Activated CD8-positive, alpha-beta memory T cell treated with anti-CD3 and anti-CD28 coated beads, Interleukin-2, amount 50 U/mL, for 1 hour (primary cell): Measurements from ENCODE around the gene MIAT.

Experiments
- DNase-seq: peaks from one replicate; pipeline ENCODE4 v3.0.0-alpha.2; 2020; ENCODE audit errors: extremely low read depth

Gene MIAT

DNA sequence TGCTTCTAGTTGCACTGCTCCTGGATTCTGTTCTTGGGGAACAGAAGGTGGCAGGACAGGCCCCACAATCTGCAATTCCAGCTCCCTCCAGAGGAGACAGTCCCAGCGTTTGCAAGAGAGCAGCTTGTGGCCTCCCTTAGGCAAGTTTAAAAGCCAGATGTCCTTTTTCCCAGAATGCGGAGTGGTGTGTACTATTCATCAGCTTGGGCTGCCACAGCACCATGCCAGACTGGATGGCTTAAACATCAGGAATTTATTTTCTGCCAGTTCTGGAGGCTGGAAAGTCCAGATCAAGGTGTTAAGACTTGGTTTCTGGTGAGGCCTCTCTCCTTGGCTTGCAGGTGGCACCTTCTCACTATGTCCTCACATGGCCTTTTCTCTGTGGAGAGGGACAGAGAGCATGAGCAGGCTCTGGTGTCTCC lies 11.7 kb downstream of the MIAT start:
- DNase-seq, result no peak

DNA sequence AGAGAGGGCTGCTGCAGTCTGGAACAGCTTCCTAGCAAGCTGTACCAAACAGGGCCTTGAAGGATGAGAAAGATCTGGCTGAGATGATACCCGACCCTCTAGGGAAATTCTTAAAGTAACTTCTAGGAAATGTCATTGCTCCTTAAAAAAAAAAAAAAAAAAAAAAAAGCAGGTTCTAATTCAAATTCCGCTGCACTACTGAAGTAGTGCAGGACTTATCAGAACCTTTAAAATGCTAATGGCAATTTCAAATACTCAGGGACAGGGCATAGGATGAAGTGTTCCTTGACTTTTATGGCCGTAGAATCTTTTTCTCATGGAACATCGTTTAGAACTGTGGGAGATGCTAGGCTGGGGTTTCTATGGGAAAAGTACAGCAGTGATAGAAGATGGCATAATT lies 13.1 kb downstream of the MIAT start:
- no peak for DNase-seq

DNA sequence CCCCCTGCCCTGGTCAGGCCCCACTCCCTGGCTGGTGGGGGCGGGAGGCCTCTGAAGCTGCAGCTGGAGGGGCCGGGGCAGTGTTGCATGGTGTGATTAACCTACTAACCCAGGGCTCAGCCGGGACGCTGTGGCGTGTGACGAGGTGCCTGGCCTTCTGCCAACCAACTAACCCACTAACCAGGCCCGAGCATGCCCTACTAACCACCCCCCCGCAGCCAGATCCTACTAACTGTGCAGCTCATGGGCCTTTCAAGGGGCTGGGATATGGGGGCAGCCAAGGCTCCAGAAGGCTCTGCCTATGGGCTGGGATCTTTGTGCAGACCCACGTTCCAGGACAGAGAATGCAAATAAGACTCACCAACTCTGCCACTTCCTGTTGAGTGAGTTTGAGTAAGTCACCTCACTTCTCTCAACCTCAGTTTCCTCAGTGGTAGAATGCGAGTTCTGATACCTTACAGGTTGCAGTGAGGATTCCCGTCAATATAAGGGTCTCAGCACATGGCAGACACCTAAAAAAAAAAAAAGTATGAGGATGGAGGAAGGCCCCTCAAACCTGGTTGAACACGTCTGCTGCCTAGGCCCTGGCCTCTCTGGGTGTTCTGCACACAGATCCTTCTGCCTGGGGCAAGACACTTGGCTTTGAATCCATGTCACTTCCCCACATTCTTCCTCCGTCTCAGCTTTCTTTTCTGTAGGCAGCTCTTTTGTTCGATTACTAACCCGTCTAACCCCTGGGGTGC lies 14.1 kb downstream of the MIAT start:
- DNase-seq, result no peak

DNA sequence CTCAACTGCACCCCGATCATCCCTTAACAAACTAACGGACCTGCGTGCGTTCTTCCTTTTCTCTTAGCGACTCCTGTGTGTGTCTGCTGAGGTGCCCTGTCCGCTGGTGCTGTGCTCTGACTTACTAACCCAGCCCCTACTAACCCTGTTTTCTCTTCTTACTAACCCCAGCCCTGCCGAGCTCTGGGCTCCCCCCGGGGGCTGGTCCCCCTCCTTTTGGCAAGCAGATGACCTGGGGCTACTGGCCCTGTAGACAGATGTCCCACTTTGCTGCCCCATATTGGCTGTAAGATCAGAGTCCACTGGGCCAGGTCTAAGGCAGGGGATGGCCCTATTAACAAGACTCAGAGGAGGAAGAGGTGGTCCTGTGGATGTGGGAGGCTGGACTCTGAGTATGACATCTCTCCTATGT lies 14.7 kb downstream of the MIAT start:
- no peak for DNase-seq

DNA sequence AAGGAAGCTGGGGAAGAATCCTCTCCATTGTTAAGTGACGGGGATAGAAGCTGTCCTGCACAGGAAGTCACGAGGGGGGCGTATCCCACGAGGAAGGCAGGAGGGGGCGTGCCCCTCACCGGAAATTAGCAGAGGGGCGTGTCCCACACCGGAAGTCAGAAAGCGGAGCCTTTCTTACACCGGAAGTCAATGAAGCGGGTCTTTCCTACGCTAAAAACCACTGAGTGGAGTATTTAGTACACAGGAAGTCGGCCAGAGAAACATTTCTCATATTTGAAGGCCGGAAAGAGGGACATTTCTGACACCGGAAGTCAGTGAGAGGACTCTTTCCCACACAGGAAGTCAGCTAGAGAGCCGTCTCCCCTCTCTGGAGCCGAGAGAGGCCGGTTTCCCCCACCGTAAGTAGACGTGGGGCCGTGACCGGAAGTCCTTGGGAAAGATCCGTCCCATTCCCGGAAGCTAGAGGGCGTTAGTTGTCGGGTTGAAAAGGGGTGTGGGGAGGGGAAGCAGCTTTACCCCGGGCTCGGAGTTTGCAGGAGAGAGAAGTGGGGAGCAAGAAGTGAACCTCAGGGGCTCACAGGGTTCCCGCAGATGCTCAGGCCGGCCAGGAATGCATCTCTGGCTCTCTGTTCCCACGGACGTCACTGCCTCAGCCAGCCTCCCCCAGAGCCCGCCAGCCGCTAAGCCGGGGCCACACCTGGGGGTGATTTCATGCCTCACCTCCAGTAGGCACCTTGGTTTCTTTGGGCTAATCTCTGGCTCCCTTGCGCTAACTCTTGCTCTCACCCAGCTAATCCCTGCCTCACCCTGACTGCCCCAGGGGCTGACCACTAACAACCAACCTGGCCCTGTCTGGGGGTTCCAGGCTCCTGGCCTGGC lies 15.4 kb downstream of the MIAT start:
- peak; percentile 72 for DNase-seq

DNA sequence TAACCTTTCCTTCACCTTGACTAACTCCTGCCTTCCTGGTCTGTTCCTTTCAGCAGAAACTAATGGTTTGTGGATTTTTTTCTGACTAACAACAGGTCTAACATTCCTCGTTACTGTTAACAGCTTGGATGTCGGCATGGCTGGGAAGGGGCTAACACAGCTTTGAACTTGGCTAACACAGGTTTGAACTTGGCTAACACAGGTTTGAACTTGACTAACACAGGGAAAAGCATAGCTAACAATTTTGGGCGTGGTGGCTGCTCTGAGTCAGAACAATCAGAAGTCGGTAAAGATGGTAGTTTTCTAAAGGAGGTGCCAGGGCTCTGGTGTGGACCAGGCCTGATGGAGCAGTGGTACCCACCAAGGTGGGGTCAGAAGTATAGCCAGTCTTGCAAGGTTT lies 16.1 kb downstream of the MIAT start:
- DNase-seq, result no peak

DNA sequence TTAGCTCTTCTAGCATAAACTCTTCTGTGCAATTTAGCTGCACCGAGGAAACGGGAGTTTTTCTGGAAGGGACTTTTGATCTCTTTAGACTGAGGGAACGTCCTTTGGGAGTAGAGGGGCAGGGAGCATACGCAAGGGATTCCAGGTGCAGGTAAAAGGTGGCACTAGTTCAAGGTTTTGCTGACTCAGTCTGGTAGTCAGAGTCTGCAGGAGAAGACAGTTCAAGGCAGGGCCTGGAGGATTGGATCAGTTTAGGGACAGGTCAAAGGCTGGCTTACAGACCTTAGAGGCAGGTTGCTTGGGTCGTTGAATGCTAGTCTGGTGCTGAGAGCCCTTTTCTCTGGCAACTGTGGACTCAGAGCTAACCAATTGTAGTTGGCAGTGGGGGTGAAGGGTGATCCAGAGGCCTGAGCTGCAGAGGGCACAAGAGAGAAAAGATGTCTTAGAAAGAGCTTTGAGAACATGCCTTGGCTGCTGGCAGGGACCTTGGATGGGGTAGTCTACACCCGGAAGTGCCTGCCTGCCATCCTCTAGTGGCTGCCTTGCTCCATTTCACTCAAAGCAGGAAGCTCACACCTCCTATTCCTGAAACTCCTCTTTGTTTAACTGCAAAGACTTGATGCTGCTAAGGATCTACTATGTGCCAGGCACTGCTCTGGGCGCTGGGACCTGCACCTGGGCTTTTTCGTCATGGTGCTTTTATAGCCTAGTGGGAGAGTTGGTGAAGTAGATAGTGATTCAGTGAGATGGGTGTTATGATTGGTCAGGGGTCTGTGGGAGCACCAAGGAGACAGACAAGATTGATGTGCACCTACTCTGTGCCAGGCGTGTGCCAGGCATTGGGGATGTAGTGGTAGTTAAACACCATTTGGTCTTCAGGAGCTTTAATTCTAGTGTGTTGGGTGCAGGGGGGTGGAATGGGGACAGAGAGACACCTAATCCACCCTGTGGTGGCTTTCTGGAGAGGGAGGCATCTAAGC lies 17.1 kb downstream of the MIAT start:
- no peak for DNase-seq

DNA sequence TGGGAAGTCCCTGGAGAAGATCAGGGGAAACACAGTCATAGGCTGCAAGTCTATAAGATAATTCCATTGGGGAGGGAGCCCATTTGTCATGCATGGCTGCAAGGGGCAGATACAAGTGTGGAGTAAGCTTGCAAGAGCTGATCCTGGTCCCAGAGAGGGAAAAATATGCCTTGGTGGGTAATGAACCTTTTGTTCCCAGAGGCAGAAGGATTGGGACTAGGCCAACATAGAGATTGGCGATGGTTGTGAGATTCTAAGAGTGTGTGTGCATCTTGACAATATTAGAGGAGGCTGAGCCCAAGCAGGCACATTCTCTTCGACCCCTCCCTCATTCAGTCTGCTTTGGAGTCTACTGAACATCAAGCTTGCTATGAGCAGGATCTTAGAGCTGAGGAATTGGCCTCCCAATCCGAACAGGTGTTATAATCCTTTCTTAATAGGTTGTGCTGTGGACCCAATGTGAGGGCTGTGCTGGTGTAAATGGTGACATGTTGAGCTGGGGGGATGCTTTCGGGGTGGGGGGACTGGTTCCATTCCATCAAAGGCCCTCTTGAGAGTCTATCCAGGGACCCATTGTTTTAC lies 18.4 kb downstream of the MIAT start:
- no peak for DNase-seq

DNA sequence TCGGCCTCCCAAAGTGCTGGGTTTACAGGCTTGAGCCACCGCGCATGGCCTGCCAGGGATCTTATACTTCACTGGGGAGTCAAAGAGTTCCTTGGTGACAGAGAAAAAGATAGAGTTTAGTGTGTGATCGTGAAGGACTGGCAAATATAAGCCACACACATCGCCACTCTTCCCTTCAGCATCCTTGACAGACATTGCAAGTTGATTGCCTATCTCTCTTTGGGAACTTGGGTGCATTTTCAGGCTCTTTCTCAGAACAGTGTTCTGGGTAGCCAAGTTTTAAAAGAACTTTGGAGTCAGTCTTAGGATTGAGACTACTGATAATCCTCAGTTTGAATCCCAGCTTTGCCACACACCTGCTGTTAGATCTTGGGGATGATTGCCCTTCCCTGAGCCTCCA lies 19.8 kb downstream of the MIAT start:
- no peak for DNase-seq

DNA sequence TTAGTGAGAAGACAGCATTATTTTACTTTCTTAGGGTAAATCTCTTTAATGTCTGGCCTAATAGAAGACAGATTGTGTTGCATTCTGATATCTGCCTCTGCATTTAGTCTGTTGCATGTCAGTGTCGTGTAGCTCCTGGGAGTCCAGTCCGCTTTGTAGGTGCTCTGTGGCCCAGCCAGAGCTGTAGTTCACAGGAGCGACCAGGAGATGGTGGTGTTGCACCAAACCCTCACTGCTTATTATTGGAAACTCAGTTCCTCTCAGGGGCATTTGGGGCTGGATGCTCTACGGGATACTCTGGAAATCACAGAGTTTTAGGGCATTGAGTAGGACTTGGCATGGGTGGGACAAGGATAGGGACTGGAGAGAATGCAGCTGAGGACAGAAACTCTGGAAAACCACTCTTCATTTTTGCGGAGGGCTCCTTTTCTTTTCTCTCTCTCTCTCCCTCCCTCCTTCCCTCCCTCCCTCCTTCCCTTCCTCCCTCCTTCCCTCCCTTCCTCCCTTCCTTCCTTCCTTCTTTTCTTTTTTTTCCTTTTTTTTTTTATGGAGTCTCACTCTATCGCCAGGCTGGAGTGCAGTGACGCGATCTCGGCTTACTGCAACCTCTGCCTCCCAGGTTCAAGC lies 21.7 kb downstream of the MIAT start:
- no peak for DNase-seq

DNA sequence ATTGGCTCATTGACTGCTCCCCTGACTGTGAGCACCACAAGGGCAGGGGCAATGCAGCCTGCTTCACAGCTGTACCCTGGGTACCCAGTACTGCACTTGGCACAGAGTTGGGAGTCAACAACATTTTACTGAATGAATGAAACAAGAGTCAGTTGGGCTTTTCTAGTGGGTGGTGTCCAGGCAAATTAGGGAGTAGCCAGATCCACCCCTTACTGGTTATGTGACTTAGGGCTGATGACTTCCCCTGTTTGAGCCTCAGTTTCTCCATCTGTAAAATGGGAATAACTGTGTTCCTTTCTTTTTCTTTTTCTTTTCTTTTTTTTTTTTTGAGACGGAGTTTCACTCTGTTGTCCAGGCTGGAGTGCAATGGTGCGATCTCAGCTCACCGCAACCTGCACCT lies 23.1 kb downstream of the MIAT start:
- no peak for DNase-seq

DNA sequence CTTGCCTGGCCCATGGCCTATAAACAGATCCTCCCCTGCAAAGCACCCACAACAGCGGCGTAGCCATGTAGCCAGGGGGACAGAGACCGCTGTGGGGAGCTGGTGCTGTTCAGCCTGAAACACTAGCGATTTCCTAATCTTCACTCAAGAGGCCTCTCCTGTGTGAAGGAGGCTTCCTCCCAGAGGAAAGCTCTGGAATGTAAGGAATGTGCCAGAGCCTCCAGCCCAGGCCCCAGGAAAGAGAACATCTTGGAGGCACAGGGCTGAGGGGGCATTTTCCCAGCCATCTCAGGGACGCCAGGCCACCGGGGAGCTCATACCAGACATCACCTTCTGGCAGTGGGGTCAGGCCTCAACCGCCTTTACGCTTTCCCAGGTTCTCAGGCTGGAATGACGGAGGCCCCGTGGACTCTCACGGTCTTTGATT lies 24.0 kb downstream of the MIAT start:
- no peak for DNase-seq

DNA sequence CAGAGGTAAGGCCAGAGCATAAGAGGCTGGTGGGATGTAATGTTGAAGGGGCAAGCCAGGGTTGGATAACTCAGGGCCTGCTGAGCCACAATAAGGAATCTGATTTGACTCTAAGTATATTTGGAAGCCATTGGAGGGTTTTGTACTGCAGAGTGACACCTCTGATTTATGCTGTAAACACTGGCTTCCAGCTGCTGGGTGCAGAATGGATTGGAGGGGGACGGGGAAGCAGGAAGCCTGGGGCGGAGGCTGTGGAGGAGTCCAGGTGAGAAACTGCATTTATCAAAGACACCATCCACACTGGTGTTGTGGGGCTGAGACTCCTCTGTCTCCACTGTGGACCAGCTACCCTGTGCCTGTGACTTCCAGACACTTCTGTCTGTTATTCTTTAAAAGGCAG lies 26.8 kb downstream of the MIAT start:
- DNase-seq, result no peak

DNA sequence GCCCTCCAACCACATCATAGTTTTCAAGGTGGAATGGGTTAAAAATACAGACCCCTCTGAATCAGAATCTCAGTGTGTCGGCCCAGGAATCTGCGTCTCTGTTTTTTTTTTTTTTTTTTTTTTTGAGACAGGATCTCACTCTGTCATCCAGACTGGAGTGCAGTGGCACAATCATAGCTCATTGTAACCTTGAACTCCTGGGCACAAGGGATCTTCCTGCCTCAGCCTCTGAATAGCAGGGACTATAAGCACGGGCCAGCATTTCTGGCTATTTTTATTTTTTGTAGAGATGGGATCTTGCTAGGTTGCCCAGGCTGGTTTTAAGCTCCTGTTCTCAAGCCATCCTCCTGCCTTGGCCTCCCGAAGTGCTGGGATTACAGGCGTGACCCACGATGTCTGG lies 28.2 kb downstream of the MIAT start:
- no peak for DNase-seq

DNA sequence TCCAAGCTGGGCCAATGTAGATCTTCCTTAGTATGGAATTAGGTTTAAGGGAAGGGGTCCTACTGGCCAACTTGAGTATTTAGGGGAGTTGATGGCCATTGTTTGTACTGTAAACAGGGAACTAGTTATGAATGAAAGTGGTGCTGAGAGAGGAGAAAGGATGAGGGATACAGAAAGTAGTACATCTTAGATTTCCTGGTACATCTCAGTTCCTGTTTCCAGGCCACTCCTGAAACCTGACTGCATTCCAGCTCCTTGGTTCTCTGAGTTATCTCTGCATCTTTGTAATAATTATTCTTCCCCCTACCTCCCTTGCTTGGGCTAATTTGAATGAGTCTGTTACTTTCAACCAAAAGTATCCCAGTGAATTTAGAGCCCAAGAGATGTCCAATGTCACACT lies 30.1 kb downstream of the MIAT start:
- DNase-seq, result no peak

DNA sequence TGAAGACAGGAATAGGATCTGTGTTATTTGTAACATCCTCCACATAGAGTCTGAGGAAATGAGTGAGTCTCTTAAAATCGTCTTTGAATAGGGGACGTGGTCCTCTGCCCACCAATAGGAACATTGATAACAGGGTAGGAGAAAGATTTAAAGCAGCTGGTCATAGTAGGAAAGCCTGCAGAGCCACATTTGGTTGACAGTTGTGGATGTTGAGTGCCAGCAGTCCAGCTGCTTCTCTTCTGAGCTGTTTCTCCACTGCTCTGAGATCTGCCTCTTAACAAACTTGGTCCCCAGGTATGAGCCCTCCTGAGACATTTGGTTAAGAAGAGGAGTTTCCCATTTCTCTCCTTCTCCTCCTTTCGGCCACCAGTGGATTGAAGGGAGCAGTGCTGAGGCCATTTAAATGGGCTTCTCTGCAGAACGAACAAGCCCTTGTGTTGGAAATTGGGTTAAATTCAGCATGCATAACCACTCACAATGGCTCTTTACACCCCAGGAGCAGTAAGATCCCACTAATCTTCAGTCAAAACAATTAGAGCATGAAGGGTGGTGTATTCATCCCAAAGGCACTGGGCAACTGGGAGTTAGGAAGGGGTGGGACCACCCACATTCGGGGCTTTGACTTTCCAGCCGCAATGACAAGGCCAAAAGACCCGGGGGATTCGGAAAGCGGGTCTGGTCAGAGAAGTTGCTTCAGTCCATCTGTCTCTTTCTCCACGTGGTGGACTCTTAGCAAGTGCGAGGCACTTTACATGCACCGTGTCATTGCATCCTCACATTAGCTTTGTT lies 32.3 kb downstream of the MIAT start:
- DNase-seq, result no peak

DNA sequence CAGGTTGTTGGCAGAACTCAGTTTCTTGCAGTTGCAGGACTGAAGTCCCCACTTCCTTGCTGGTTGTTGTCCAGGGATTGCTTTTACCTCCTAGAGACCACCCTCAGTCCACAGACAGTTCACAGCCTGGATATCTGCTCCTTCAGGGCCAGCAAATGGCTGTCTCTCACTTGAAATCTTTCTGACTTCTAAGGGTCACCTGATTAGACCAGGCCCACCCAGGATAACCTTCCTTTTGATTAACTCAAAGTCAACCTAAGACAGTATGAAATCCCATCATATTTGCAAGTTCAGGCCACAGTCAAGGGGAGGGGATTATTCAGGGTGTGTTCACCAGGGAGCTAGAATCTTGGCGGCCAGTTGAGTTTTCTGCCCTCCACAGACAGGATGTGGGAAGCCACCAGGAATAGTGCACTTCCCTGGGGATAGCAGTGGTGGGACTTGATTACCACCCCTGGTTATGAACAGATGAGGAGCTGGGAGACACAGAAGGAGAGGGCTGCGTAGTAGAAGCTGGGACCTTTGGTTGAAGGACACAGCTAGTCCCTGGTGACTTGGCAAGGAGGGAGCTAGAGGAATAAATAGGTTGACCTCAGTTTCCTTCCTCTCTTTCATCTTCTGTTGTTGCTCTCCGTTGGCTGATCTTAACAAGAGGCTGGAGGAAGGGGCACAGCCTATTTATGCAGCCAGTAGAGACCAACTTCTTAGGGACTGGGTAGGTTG lies 33.4 kb downstream of the MIAT start:
- DNase-seq, result no peak

DNA sequence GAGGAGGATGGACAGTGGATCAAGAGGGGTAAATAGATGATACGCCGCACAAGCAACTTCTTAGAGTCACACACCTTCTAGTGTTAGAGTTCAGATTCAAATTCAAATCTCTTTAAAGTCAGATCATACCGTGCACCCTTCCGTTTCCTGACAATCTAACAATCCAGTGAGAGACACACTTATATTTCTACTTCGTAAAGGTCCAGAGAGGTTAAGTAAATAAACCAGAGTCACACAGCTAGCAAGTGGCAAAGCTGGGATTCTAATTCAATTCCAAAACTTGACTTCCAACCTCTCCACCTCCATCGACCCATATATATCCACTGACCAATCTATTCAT lies 34.0 kb downstream of the MIAT start:
- DNase-seq, result no peak

DNA sequence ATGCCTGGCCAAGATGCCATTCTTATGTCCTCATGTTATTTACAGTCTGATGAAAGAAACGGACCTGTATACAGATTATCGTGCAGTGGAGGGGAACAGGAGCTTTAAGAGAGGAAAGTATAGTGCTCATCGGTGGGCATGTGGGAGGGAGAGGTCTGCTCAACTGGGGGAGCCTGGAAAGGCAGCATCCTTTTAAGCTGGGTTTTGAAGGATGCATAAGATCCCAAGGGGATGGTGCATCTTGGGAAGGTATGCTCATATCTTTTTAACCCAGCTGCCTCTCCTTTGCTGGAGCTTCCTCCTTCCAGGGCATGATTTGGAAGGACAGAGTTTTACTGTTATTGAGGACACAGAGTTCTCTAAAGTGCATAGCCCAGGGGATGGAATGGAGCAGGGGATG lies 34.8 kb downstream of the MIAT start:
- no peak for DNase-seq

DNA sequence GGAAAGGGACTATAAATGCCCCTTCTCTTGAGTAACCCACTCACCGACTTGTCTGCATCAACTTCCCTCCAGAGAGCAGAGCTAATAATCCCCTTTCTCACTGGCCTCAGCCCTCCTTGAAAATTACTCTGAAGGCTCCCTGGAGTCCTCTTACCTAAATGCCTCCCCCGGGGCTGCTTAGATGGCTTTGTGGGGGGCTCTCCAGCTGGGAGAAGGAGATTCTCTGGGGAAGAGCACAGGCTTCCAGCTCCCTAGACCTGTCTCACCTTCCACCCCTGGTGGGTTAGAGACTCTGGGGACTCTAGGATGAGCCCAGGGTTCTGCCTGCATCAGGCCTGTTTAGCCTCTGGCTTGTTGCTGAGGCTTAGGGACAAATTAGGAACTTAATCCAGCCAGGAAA lies 39.8 kb downstream of the MIAT start:
- no peak for DNase-seq
